SU-DHL-6 (cell line): Measurements from ENCODE around the gene SLC25A18.

Experiments used
- H2AFZ ChIP-seq: fragments of 200-600 bp; sonication (generic); 2 replicates; pipeline ENCODE4 v1.6.1; 2014; ENCODE audit warnings: low read depth, mild to moderate bottlenecking, moderate library complexity, mixed read lengths, antibody characterized with exemption, low read length; ENCODE audit not compliant: severe bottlenecking
- H3F3A ChIP-seq: fragments of 200-600 bp; shearing (Covaris generic); 2 replicates; pipeline ENCODE4 v1.6.0; 2016; ENCODE audit warnings: antibody characterized with exemption, mild to moderate bottlenecking; ENCODE audit not compliant: insufficient read depth
- H3K27ac ChIP-seq: fragments of 200-600 bp; sonication (generic); 2 replicates; pipeline ENCODE4 v1.5.1; 2016; ENCODE audit warnings: low read depth, mild to moderate bottlenecking, low read length, moderate library complexity, mixed read lengths
- H3K27me3 ChIP-seq: fragments of 200-600 bp; sonication (generic), shearing (Covaris generic); 2 replicates; pipeline ENCODE4 v1.6.0; 2014; ENCODE audit warnings: mild to moderate bottlenecking, low read length
- H3K36me3 ChIP-seq: fragments of 200-600 bp; sonication (generic); 2 replicates; pipeline ENCODE4 v1.6.1; 2014; ENCODE audit warnings: mild to moderate bottlenecking, low read length, mixed read lengths
- H3K4me2 ChIP-seq: fragments of 300-600, 200-600 bp; shearing (Covaris generic), sonication (generic); 2 replicates; pipeline ENCODE4 v1.6.0; 2014; ENCODE audit warnings: low read length, low read depth, mild to moderate bottlenecking; ENCODE audit not compliant: poor library complexity, severe bottlenecking
- H3K4me3 ChIP-seq: fragments of 200-600 bp; sonication (generic); 2 replicates; pipeline ENCODE4 v1.5.1; 2014; ENCODE audit warnings: antibody characterized with exemption, low read length, mild to moderate bottlenecking, mixed read lengths; ENCODE audit not compliant: insufficient read depth, poor library complexity, severe bottlenecking
- H3K79me2 ChIP-seq: fragments of 200-600 bp; sonication (generic); 2 replicates; pipeline ENCODE4 v1.6.1; 2014; ENCODE audit warnings: mild to moderate bottlenecking, low read length, moderate library complexity; ENCODE audit not compliant: insufficient read depth
- H3K9ac ChIP-seq: fragments of 200-600 bp; sonication (generic); 2 replicates; pipeline ENCODE4 v1.7.0; 2014; ENCODE audit warnings: mild to moderate bottlenecking, low read length
- H3K9me2 ChIP-seq: fragments of 200-600 bp; sonication (generic); replicated peaks from 2 replicates; pipeline ENCODE4 v1.6.1; 2014; ENCODE audit warnings: low read length; ENCODE audit not compliant: insufficient read depth
- H3K9me3 ChIP-seq: fragments of 200-600 bp; sonication (generic); 2 replicates; pipeline ENCODE4 v1.6.1; 2014; ENCODE audit warnings: low read length, mixed read lengths; ENCODE audit not compliant: insufficient read depth
- H4K20me1 ChIP-seq: fragments of 200-600 bp; sonication (generic); 2 replicates; pipeline ENCODE4 v1.6.1; 2014; ENCODE audit warnings: low read depth, mild to moderate bottlenecking, antibody characterized with exemption, low read length, moderate library complexity, mixed read lengths
- CTCF ChIP-seq: fragments of 200-600 bp; sonication (generic); IDR thresholded peaks from one replicate; pipeline ENCODE4 v1.5.1; 2017; ENCODE audit warnings: antibody characterized with exemption, mild to moderate bottlenecking, low read length, moderate library complexity; ENCODE audit not compliant: insufficient read depth, poor library complexity, severe bottlenecking
- EZH2phosphoT487 ChIP-seq: fragments of 200-600 bp; sonication (generic), shearing (Covaris generic); conservative IDR thresholded peaks from 2 replicates; pipeline ENCODE4 v1.6.1; 2018; ENCODE audit warnings: mild to moderate bottlenecking, antibody characterized with exemption, low read length, moderate library complexity, mixed read lengths

Gene SLC25A18

GRCh38 chr22:17578136-17578754 lies 14.9 kb downstream of the SLC25A18 start:
- Histone ChIP-seq H3K4me3 (no peak overlapping the region), H4K20me1 (no peaks in the 10 kb centered on the region), H3K9me2 (no peaks in the 10 kb centered on the region), H3K27ac (no peak overlapping the region), H3K79me2 (no peaks in the 10 kb centered on the region), H3K36me3 (no peaks in the 10 kb centered on the region), H2AFZ (no peak overlapping the region), H3K9me3 (no peaks in the 10 kb centered on the region), H3K4me2 (no peak overlapping the region), H3K27me3 (no peaks in the 10 kb centered on the region), H3K9ac (no peak overlapping the region), H3F3A (no peaks in the 10 kb centered on the region)
- no peak for TF ChIP-seq CTCF
- TF ChIP-seq EZH2phosphoT487: no peak

GRCh38 chr22:17579535-17579981 lies 16.3 kb downstream of the SLC25A18 start:
- no peak overlapping the region for H3K9ac ChIP-seq
- TF ChIP-seq EZH2phosphoT487: no peak
- TF ChIP-seq CTCF: no peak
- H3K27ac ChIP-seq: no peak overlapping the region
- no peaks in the 10 kb centered on the region for H3K9me2 ChIP-seq
- H3K9me3 ChIP-seq: no peaks in the 10 kb centered on the region
- H3K4me3 ChIP-seq: no peak overlapping the region
- no peaks in the 10 kb centered on the region for H4K20me1 ChIP-seq
- H3K4me2 ChIP-seq: no peak overlapping the region
- no peaks in the 10 kb centered on the region for H3F3A ChIP-seq
- H3K79me2 ChIP-seq: no peaks in the 10 kb centered on the region
- H3K36me3 ChIP-seq: no peaks in the 10 kb centered on the region
- H2AFZ ChIP-seq: no peak overlapping the region
- H3K27me3 ChIP-seq: no peaks in the 10 kb centered on the region

GRCh38 chr22:17580441-17581031 lies 17.2 kb downstream of the SLC25A18 start:
- Histone ChIP-seq H3K4me2 (no peak overlapping the region), H3K9ac (no peak overlapping the region), H3K27ac (no peak overlapping the region), H3K27me3 (no peaks in the 10 kb centered on the region), H3K4me3 (no peak overlapping the region), H4K20me1 (no peaks in the 10 kb centered on the region), H3K79me2 (no peaks in the 10 kb centered on the region), H3K9me3 (no peaks in the 10 kb centered on the region), H2AFZ (no peak overlapping the region), H3F3A (no peaks in the 10 kb centered on the region), H3K9me2 (no peaks in the 10 kb centered on the region), H3K36me3 (no peaks in the 10 kb centered on the region)
- TF ChIP-seq CTCF (no peak), EZH2phosphoT487 (no peak)
